DOHH2 (cell line): ENCODE data around the gene USH2A.

ENCODE experiments used
- CTCF ChIP-seq: fragments of 200-600 bp; sonication (generic); IDR thresholded peaks from one replicate; pipeline ENCODE4 v1.5.1; 2014; ENCODE audit warnings: antibody characterized with exemption, mild to moderate bottlenecking, low read depth, low read length; ENCODE audit not compliant: poor library complexity, severe bottlenecking
- EZH2phosphoT487 ChIP-seq: fragments of 200-600 bp; sonication (generic); IDR thresholded peaks from 2 replicates; pipeline ENCODE4 v1.6.1; 2017; ENCODE audit warnings: borderline replicate concordance, mild to moderate bottlenecking, antibody characterized with exemption, low read length, moderate library complexity, mixed read lengths

- TF ChIP-seq CTCF, result no peak
- TF ChIP-seq EZH2phosphoT487, result no peak
These were observed 800.1 kb downstream of the USH2A start for GRCh38 chr1:215623162-215623561.
